GM18867 (cell line): ENCODE data around the gene EIF6.
"Not testable (repeated sequence)": the region's sequence is repeated elsewhere in the genome, so short reads cannot be mapped to it uniquely, and the experiment has no call there.

Experiments
- ATAC-seq: cut with Tn5 transposase; IDR thresholded peaks from one replicate; pipeline ENCODE4 v1.9.1; 2021; ENCODE audit warnings: mild to moderate bottlenecking, moderate library complexity; ENCODE audit not compliant: unreplicated experiment

The EIF6 gene

DNA sequence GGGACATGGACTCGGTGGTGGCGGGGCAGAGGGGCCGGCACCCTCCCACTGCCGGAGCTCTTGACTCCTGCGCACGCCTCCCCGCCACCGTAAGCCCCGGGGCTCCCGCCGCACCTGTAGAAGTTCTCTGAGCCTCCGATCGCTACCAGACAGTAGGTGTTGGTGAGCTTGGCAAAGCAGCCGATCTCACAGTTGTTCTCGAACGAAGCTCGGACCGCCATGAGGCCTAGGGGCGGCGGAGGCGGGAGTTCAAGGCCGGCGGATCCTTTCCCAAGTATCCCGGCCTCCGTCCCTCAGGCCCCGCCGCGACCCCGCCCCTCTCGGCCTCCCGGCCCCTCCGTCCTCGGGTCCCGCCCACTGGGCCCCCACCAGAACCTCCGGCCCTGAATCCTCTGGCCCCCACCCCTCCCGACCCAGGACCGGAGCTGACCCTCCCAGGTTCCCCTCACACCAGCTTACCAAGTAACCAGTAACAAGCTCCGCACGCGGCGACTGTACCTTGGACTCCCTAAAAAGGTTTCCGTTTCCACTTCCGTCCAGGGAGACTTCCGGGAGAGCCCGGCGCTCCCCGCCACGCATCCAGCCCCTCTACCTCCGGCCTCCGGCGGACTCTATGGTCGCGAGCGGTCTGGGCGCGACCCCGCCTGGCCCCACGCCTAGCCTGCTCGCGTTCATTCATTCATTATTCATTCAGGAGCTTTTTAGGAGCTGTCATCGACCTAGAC lies at the start of gene EIF6:
Gene EIF6 (minus strand): TSS at position 506 of the 725 bp plus-strand sequence. CDS start 285 bp downstream, at position 221.
- peak; percentile 74 for ATAC-seq

DNA sequence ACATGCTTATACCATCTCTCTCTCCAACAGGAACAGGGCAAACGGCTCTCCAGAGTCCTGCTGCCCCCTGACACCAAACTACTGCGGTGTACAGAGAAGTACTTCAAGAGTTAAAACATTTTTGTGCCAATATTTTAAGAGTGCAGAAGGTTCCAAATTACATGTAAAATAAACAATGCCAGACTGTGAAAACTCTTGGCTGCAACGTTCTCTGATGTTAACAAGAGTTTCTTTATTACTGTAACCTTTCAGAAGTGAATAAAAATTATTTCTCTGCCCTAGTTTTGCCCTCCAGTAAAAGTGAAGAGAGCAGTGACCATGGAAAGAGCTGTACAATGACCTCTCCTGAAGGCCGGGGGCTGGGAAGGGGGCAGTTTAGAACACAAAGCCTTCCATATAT lies 49.0 kb upstream of the EIF6 start:
- ATAC-seq = no peak

- ATAC-seq = no peak
Observed at GRCh38 chr20:35332540-35333200, 48.1 kb upstream of the EIF6 start.

DNA sequence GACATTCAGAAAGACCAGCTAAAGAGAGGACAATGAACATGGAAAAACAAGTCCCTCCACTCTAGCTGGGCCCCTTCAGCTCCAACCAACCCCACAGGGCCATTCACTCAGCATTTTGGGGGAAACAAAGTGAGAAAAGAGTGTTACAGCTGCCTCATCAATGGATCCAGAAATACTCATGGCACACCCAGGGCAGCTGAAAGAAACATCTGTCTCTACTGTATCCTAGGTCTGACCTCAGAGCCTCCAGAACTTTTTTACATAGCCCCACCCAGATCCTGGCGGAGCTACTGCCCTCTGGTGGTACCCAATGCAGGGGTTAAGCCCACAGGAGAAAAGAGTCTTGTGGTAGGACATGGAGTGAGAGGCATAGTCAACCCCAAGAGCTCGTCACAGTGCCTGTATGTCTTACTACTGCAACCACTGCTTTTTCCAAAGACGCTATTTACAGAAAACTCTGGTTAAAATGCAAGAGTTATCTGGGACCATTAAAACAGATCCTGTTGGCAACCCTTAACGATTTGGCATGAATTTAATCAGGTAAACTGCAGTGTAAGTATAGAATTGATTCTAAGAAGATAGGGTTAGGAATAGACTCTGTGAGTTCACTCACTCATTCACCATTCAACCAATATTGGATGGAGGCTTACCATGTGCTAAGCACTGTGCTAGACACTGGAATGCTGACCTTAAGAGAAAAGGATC lies 45.0 kb upstream of the EIF6 start:
- ATAC-seq = no peak

DNA sequence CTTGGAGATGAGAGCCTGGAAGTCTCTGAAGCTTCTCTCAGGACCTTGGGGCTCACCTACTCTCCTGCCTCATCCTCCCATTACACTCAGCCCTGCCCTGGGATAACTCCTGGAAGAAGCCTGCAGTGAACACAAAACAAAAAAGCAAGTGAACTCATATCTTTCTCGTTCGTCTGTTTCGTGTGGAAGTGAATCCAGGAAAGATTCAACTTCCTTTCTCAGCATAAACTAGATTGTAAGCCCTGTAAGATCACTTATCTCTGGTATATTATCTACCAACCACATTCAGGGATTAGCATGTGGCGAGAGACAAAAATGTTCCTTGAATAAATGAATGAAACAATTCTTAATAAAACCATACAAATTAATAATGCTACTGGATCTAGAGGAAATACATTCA lies 44.1 kb upstream of the EIF6 start:
- ATAC-seq = no peak

DNA sequence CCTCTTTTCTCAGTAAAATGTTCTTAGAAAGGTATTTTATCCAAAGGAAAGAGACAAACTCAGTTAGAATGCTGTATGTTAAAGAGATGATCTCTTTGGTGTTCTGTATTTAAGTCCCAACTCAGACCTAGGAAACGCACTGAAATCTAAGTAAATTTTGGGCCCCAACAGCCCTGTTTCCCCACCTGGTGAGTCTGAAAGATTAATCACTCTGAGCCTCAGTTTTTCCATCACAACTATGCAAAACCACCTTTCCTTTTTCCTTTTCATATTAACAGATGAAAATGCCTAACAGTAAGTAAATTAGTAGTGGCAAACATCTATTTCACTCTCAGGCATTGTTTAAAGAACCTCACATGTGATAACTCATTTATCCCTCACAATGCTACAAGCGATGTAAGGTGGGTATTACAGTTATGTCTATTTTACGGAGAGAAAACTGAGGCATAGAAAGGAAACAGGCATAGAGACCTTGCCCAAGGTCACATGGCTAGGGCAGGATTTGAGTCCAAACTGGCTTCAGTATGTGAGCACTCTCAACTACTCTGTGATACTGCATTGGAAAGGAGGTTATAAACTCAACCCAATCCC lies 43.6 kb upstream of the EIF6 start:
- no peak for ATAC-seq

- ATAC-seq = no peak
Observed at GRCh38 chr20:35327074-35327976, 42.8 kb upstream of the EIF6 start.

GRCh38 chr20:35326740-35327073 lies 42.1 kb upstream of the EIF6 start:
- no peak for ATAC-seq

GRCh38 chr20:35326021-35326739 lies 41.6 kb upstream of the EIF6 start:
- no peak for ATAC-seq

DNA sequence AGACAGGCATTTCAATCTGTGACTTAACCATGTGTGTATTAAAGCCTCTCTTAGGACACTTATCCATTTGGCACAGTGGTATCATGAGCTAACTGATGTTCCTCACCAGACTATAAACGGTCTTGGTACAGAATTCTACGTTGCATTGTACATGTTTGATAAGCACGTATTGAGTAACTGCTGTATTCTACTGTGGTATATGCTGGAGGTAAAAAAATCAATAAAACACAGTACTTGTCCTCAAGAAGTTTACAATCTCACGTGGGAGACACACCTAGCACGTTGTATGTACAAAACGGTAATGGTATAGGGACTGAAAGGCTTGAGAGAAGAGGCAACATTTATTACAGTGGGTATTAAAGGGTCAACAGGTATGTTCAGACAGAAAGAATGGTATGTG lies 40.8 kb upstream of the EIF6 start:
- ATAC-seq = no peak

GRCh38 chr20:35320396-35321126 lies 36.0 kb upstream of the EIF6 start:
- no peak for ATAC-seq

DNA sequence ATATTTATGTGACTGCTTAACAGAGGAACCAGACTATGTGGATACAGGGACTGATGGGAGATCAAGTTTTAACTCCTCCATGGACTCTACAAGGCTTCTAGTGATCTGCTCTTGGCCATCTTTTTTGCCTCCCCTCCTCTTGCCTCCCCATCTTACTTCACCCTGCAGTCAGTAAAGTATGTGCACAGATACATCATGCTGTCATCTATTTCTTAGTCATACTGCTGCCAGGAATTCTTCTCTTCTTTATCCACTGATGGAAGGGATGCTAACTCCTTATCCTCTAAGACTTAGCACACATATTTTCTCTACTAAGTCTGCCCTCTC lies 35.3 kb upstream of the EIF6 start:
- ATAC-seq = no peak

DNA sequence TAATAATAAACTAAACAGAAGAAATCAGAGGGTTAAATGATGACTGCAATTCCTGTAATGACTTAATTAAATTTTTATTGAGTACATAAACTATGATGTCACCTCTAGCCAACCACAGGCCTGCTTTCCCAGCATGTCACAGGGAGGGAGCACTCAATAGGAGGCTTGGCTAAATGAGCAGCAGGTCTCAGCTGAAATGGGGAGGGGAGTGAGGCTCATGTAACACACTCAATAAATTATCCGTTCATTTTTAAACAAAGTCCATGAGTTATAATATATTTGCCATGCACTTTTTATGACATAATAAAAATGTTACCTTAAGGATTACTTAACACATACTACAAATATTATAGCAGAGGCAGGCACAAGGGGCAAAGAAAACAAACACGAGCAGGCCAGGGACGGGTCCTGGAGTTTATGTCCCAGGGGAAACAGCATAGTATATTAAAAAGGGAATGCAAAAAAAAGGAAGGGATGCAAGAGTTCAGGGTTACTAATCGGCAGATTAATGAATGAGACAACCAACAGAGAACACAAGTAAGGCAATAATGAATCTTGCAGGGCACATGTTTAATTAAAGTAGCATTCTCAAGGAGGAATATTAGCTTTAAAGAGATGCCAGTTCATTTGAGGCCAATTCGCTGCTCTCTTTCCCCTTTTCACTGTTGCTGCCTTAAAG lies 34.8 kb upstream of the EIF6 start:
- ATAC-seq = no peak

- no peak for ATAC-seq
Observed at GRCh38 chr20:35318502-35319157, 34.1 kb upstream of the EIF6 start.

DNA sequence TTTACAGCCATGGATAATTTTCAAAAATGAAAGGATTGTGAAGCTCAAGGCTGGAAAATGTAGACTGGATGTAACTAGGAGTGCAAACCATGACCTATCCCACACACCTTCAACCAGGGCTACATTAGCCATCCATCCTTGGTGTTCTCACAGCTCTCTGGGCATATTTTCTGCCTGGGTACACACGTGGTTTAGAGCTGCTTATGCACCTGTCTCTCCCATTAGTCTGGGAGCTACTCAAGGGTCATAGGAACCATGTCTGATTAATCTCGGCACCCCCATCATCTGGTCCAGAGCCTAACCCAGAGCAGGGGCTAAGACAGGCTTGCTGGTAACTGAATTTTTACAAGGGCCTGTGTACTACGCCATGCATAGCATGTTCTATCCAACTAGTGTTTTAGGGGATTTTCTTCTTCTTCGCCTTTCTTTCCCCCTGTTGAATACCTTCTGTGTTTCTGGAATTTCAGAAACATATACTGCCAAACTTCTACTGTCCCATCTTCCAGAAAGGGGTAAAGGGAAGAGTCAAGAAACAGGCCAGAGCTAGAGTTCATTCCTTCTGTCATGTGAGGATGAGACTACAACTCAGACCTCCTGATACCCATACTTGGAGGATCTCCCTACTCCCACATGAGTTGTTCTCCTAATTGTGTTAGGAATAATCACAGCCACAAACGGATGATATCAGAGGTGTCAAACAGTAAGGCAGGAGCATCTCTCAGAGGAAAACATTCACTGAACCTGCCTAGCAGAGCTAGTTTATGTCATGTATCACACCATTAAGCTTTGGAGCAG lies 33.0 kb upstream of the EIF6 start:
- no peak for ATAC-seq

DNA sequence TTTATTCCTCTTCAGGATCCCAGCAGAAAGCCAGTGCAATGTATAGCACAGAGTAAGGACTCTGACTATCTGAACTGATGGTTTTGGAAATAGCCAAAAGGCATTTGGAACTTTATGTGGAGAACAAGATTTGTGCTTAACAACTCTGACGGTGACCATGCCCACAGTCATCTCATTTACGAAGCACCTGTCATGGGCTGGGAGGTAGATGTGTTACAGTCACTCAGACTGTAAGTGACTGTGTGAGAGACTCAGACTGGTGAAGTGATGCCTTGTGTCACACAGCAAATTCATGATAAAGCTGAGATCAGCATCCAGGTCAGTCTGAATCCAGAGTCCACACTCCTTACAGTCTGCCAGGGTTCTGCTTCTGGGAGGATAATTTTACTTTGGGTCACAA lies 31.5 kb upstream of the EIF6 start:
- no peak for ATAC-seq

DNA sequence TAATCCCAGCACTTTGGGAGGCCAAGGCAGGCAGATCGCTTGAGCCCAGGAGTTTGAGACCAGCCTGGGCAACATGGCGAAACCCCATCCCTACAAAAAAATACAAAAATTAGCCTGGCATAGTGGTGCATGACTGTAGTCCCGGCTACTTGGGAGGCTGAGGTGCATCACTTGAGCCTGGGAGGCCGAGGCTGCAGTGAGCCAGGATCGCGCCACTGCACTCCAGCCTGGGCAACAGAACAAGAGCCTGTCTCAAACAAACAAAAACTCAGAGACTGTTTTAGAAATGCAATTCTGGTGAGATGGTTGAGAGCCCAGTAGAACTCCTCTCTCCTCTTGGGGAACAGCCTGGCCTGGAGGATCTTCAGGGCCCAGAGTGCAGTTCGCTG lies 31.1 kb upstream of the EIF6 start:
- ATAC-seq = not testable (repeated sequence)
